Anterior cingulate cortex (tissue), 58 donors: Measurements from ENCODE around the gene POMT1.
"Not testable (repeated sequence)": the region's sequence is repeated elsewhere in the genome, so short reads cannot be mapped to it uniquely, and the experiment has no call there.

Experiments used
- DNase-seq, 58 donors: peaks; one replicate each; lab custom pipeline; 2025; lab: John Stamatoyannopoulos, UW

The POMT1 gene

GRCh38 chr9:131549186-131549585 lies 46.5 kb downstream of the POMT1 start:
- not testable (repeated sequence) for DNase-seq

GRCh38 chr9:131550465-131550864 lies 47.7 kb downstream of the POMT1 start:
- not testable (repeated sequence) for DNase-seq

GRCh38 chr9:131552030-131552429 lies 49.3 kb downstream of the POMT1 start:
- no peak for DNase-seq

GRCh38 chr9:131554087-131554842 lies 51.5 kb downstream of the POMT1 start:
- no peak for DNase-seq

- no peak for DNase-seq
Observed at GRCh38 chr9:131554843-131555351, 52.2 kb downstream of the POMT1 start.

- no peak for DNase-seq
Observed at GRCh38 chr9:131555841-131556673, 53.3 kb downstream of the POMT1 start.

GRCh38 chr9:131557855-131558548 lies 55.3 kb downstream of the POMT1 start:
- DNase-seq = no peak

GRCh38 chr9:131559421-131560000 lies 56.8 kb downstream of the POMT1 start:
- DNase-seq = no peak

GRCh38 chr9:131562032-131562959 lies 59.6 kb downstream of the POMT1 start:
- DNase-seq = no peak

- DNase-seq = no peak
Observed at GRCh38 chr9:131565369-131565768, 62.7 kb downstream of the POMT1 start.

- no peak for DNase-seq
Observed at GRCh38 chr9:131566158-131566557, 63.4 kb downstream of the POMT1 start.

GRCh38 chr9:131567910-131568309 lies 65.2 kb downstream of the POMT1 start:
- no peak for DNase-seq
